Activated CD8-positive, alpha-beta T cell treated with anti-CD3 and anti-CD28 coated beads, Interleukin-2, amount 10 ng/mL, durations not matched to agents 7 days and 5 days (primary cell): ENCODE results near the gene SV2B. TPM values are rescaled to one million over a fixed set of nuclear protein-coding genes. Genes with fewer than 3 reads are reported as not detected.

ENCODE experiments used
- ATAC-seq: fragments of 150-1000 bp; cut with Tn5 transposase; one replicate; pipeline ENCODE4 v1.10.0; 2021; ENCODE audit warnings: moderate library complexity
- CTCF ChIA-PET: fragments of 350-600 bp; sonication (Branson Sonifier 250); formaldehyde crosslinking; loops from one replicate; lab custom pipeline; 2021; ENCODE audit warnings: antibody characterized with exemption; lab: Charles Lee
- POLR2A ChIA-PET: fragments of 350-600 bp; sonication (Branson Sonifier 250); formaldehyde crosslinking; loops from one replicate; lab custom pipeline; 2021; ENCODE audit warnings: antibody characterized with exemption; lab: Charles Lee
- DNase-seq: peaks from one replicate; pipeline ENCODE4 v3.0.0-alpha.2; 2020
- H3K27ac Mint-ChIP-seq: one replicate; pipeline ENCODE4 v1.8.0; 2021; ENCODE audit warnings: mild to moderate bottlenecking, mixed read lengths
- H3K27me3 Mint-ChIP-seq: one replicate; pipeline ENCODE4 v1.8.0; 2021; ENCODE audit warnings: low read depth, mixed read lengths
- H3K36me3 Mint-ChIP-seq: one replicate; pipeline ENCODE4 v1.8.0; 2021; ENCODE audit warnings: low read depth, mixed read lengths
- H3K4me1 Mint-ChIP-seq: one replicate; pipeline ENCODE4 v1.8.0; 2021; ENCODE audit warnings: low read depth, mixed read lengths
- H3K4me3 Mint-ChIP-seq: one replicate; pipeline ENCODE4 v1.8.0; 2021; ENCODE audit warnings: mild to moderate bottlenecking, mixed read lengths
- H3K9me3 Mint-ChIP-seq: one replicate; pipeline ENCODE4 v1.8.0; 2022; ENCODE audit warnings: mixed read lengths; ENCODE audit not compliant: insufficient read depth
- total RNA-seq, 2 experiments: library from RNA; stranded (reverse); gene quantifications; one replicate each; pipeline ENCODE4 v1.2.3, GENCODE V29; 2021

The SV2B gene
- total RNA-seq, 2 experiments from 2014 or later = not detected

GRCh38 chr15:91202510-91203102, 102.5 kb downstream of the SV2B start:
- H3K4me3 Mint-ChIP-seq = no peak overlapping the region
- no peaks in the 10 kb centered on the region for H3K36me3 Mint-ChIP-seq
- H3K27me3 Mint-ChIP-seq = peaks cover 10% of the 10 kb centered on the region
- POLR2A ChIA-PET = no interaction called here
- no peaks in the 10 kb centered on the region for H3K4me1 Mint-ChIP-seq
- no peaks in the 10 kb centered on the region for H3K9me3 Mint-ChIP-seq
- ATAC-seq (no peak), DNase-seq (no peak)
- CTCF ChIA-PET = interaction anchor here (1.1 kb wide), 1 partner anchor 147 kb away, joined by 3 read pairs; no protein-coding TSS in a partner anchor
- H3K27ac Mint-ChIP-seq = no peak overlapping the region

- H3K36me3 Mint-ChIP-seq = no peaks in the 10 kb centered on the region
- no peaks in the 10 kb centered on the region for H3K4me1 Mint-ChIP-seq
- POLR2A ChIA-PET = no interaction called here
- no peaks in the 10 kb centered on the region for H3K9me3 Mint-ChIP-seq
- H3K4me3 Mint-ChIP-seq = no peak overlapping the region
- no peak for ATAC-seq
- H3K27me3 Mint-ChIP-seq = peaks cover 15% of the 10 kb centered on the region
- DNase-seq = no peak
- CTCF ChIA-PET = no interaction called here
- no peak overlapping the region for H3K27ac Mint-ChIP-seq
These were observed 103.7 kb downstream of the SV2B start for GRCh38 chr15:91203619-91204203.

DNA sequence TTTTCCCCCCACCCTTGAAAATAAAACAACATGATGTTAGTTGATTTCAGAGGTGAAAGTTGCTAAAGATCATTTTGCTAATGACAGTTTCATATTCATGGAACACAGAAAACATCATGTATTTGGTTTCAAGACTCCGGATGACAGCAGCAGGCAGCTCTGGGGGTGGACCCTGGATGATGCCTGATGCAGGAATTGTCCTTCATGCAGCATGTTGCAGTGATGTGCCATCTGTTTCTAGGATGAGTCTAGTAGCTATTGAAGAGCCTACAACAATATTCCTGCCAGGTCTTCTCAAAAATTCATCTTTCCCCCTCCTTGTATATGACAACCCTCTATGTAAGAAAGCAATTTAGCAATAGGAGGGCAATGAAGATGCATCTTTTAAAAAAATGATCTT, 108.3 kb downstream of the SV2B start:
- H3K4me3 Mint-ChIP-seq = no peak overlapping the region
- ChIA-PET POLR2A (no interaction called here), CTCF (no interaction called here)
- H3K27me3 Mint-ChIP-seq = peaks cover 16% of the 10 kb centered on the region
- no peaks in the 10 kb centered on the region for H3K36me3 Mint-ChIP-seq
- H3K27ac Mint-ChIP-seq = no peak overlapping the region
- DNase-seq (no peak), ATAC-seq (no peak)
- no peaks in the 10 kb centered on the region for H3K4me1 Mint-ChIP-seq
- no peaks in the 10 kb centered on the region for H3K9me3 Mint-ChIP-seq

DNA sequence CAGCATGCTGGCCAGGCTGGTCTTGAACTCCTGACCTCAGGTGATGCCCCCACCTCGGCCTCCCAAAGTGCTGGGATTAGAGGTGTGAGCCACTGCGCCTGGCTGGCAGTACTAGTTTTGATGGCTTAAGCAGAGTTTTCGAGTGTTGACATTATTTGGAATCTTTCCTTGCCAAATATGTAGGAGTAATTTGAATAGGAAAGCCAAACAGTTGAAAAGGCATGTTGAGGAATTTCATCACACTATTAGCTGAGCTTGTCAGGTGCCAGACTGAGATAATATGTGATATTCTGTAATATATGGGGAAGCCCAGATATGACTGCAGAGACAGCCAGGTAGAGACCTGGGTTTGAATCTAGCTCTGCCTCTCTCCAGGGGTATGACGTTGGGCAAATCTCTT, 109.3 kb downstream of the SV2B start:
- H3K9me3 Mint-ChIP-seq = no peaks in the 10 kb centered on the region
- ChIA-PET POLR2A (no interaction called here), CTCF (no interaction called here)
- no peaks in the 10 kb centered on the region for H3K36me3 Mint-ChIP-seq
- no peak overlapping the region for H3K4me3 Mint-ChIP-seq
- H3K27me3 Mint-ChIP-seq = peaks cover 21% of the 10 kb centered on the region
- ATAC-seq (no peak), DNase-seq (no peak)
- no peak overlapping the region for H3K27ac Mint-ChIP-seq
- no peaks in the 10 kb centered on the region for H3K4me1 Mint-ChIP-seq

GRCh38 chr15:91209726-91210125, 109.7 kb downstream of the SV2B start:
- Mint-ChIP-seq H3K27ac (no peak overlapping the region), H3K4me1 (no peaks in the 10 kb centered on the region), H3K9me3 (no peaks in the 10 kb centered on the region), H3K36me3 (no peaks in the 10 kb centered on the region), H3K4me3 (no peak overlapping the region), H3K27me3 (peaks cover 23% of the 10 kb centered on the region)
- no peak for ATAC-seq
- ChIA-PET POLR2A (no interaction called here), CTCF (no interaction called here)
- no peak for DNase-seq

DNA sequence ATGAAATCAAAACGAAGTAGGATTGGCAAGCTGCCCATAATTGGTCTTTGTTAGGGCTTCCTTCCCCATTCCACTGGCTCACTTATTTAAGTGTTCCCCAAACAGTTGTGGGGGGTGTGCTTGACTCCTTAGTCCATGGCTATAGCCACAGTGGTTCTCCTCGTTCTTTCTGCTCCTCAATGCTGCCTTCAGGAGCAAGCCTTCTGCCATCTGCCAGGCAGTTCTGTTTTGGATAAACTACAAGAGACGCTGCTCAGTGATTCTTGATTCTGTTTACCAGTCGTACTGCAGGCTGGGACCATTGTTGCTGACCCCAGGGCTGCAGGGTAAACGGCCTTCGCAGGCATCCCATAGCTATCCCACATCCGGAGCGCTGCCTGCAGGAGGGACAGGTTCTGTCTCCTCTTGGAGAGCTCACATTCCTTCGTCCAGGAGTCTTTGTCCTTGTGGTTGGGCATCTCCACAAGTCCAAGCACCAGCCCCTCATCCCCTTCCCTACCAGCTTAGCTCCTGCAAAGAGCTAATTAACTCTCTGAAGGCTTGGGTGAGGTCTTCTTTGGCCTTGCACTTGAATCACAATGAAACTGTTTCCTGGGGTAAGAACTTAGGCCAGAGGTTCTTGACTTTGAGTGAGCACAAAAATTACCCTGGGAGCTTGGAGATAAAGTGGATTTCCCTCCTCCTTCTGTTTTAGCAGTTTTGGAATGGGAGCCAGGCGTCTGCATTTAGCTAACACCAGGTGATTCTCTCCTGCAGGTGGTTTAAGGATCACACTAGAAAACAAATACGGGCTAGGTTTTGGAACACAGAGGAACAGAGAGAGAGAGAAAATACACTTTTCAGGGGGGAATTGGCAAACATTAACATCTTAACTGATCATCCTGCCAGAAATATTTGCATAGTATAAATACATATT, 114.9 kb downstream of the SV2B start:
- CTCF ChIA-PET = interaction anchor here (0.9 to 1.1 kb wide), 3 partner anchors 10 to 159 kb away, joined by 3 to 4 read pairs (median 3); no protein-coding TSS in a partner anchor
- no peaks in the 10 kb centered on the region for H3K9me3 Mint-ChIP-seq
- ATAC-seq (no peak), DNase-seq (no peak)
- no peak overlapping the region for H3K27ac Mint-ChIP-seq
- H3K4me3 Mint-ChIP-seq = no peak overlapping the region
- POLR2A ChIA-PET = no interaction called here
- H3K27me3 Mint-ChIP-seq = peaks cover 19% of the 10 kb centered on the region
- H3K36me3 Mint-ChIP-seq = no peaks in the 10 kb centered on the region
- H3K4me1 Mint-ChIP-seq = no peaks in the 10 kb centered on the region

GRCh38 chr15:91216000-91216399, 115.9 kb downstream of the SV2B start:
- peaks cover 22% of the 10 kb centered on the region for H3K27me3 Mint-ChIP-seq
- H3K4me3 Mint-ChIP-seq = no peak overlapping the region
- no peak for DNase-seq
- ChIA-PET POLR2A (no interaction called here), CTCF (no interaction called here)
- H3K9me3 Mint-ChIP-seq = no peaks in the 10 kb centered on the region
- no peak for ATAC-seq
- no peak overlapping the region for H3K27ac Mint-ChIP-seq
- no peaks in the 10 kb centered on the region for H3K36me3 Mint-ChIP-seq
- no peaks in the 10 kb centered on the region for H3K4me1 Mint-ChIP-seq

GRCh38 chr15:91219206-91219605, 119.1 kb downstream of the SV2B start:
- Mint-ChIP-seq H3K9me3 (no peaks in the 10 kb centered on the region), H3K27me3 (peaks cover 17% of the 10 kb centered on the region), H3K36me3 (no peaks in the 10 kb centered on the region), H3K4me3 (no peak overlapping the region), H3K27ac (no peak overlapping the region), H3K4me1 (no peaks in the 10 kb centered on the region)
- ChIA-PET CTCF (no interaction called here), POLR2A (no interaction called here)
- no peak for DNase-seq
- ATAC-seq = no peak

DNA sequence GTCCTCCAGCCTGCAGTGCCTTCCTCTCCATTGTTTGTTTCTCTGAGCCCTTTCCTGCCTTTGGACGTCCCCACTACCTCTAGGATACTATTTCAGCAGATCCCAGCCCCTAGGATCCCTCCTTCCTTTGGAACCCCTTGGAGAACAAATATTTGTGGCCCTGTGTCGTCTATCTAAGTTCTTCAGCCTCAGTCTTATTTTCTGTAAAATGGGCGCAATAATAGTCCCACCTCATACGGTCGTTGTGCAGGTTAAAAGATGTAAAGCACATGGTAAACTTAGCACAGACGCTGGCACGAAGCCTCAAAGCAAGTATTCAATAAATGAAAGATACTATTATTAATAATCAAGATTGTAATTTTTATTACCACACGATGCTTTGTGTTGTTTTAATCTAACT, 122.0 kb downstream of the SV2B start:
- ATAC-seq (no peak), DNase-seq (no peak)
- Mint-ChIP-seq H3K36me3 (no peaks in the 10 kb centered on the region), H3K27ac (no peak overlapping the region), H3K9me3 (no peaks in the 10 kb centered on the region), H3K4me3 (no peak overlapping the region), H3K4me1 (no peaks in the 10 kb centered on the region), H3K27me3 (peaks cover 14% of the 10 kb centered on the region)
- ChIA-PET POLR2A (interaction anchor here (0.5 kb wide), 1 partner anchor 364 kb away, joined by 4 read pairs; no protein-coding TSS in a partner anchor), CTCF (no interaction called here)

- DNase-seq = no peak
- no peak for ATAC-seq
- Mint-ChIP-seq H3K4me1 (no peaks in the 10 kb centered on the region), H3K27ac (no peak overlapping the region), H3K9me3 (no peaks in the 10 kb centered on the region), H3K36me3 (no peaks in the 10 kb centered on the region), H3K4me3 (no peak overlapping the region), H3K27me3 (peaks cover 15% of the 10 kb centered on the region)
- CTCF ChIA-PET = interaction anchor here (0.8 to 1.9 kb wide), 4 partner anchors 12 to 168 kb away, joined by 3 to 6 read pairs (median 4); no protein-coding TSS in a partner anchor
- POLR2A ChIA-PET = no interaction called here
These were observed 123.8 kb downstream of the SV2B start for GRCh38 chr15:91223863-91224262.

DNA sequence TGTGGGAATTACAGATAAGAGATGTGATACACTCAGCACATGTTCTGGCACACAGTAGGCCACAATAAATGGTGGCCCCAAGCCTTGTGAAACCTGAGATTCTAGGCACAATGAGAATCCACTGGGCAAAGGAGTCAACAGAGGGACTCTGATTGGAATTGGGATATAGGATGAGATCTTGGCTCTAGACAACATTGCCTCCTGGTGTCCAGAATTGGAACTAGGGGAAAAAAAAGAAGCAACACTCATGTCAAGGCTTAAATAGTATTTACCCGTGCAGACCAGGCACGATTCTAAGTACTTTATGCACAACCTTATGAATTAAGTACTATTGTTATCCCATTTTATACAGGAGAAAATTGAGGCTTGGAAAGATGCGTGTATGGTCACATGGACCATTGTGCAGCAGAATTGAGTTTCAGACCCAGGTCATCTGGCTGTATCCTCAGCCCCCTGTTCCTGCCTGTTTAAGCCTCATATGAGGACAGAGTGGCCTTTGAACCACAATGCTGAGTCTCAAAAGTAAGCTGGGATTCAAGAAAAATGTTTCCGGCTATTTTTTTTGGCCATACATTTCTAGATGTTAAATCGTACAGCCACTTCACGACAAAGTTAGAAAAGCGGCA, 124.8 kb downstream of the SV2B start:
- no peaks in the 10 kb centered on the region for H3K36me3 Mint-ChIP-seq
- H3K9me3 Mint-ChIP-seq = no peaks in the 10 kb centered on the region
- peaks cover 13% of the 10 kb centered on the region for H3K27me3 Mint-ChIP-seq
- no peak overlapping the region for H3K4me3 Mint-ChIP-seq
- ChIA-PET CTCF (interaction anchor here (0.7 to 1.9 kb wide), 6 partner anchors 10 to 169 kb away, joined by 3 to 6 read pairs (median 3); no protein-coding TSS in a partner anchor), POLR2A (no interaction called here)
- H3K4me1 Mint-ChIP-seq = no peaks in the 10 kb centered on the region
- DNase-seq (no peak), ATAC-seq (no peak)
- H3K27ac Mint-ChIP-seq = no peak overlapping the region
